Kidney (tissue), 14 donors: ENCODE data around the gene C2CD2. TPM values are rescaled to one million over a fixed set of nuclear protein-coding genes. Genes with fewer than 3 reads are reported as not detected.

Experiments used
- DNase-seq, 5 donors: peaks; one replicate each; pipeline ENCODE4 v3.0.0-alpha.2; 2013 to 2020
- FAIRE-seq: peaks from 2 replicates; lab custom pipeline; 2012; peaks lifted over from hg19 to GRCh38; lab: Jason Lieb, UNC
- H3K27ac ChIP-seq, 2 donors: one replicate each; pipeline ENCODE4 v1.7.0; 2013; ENCODE audit warnings: low read depth in 2 of 2, low read length in 2 of 2, inconsistent platforms in 1 of 2
- H3K27me3 ChIP-seq: one replicate; pipeline ENCODE4 v1.7.1; 2013; ENCODE audit warnings: low read length, inconsistent platforms; ENCODE audit not compliant: control insufficient read depth, insufficient read depth
- H3K36me3 ChIP-seq, 3 donors: one replicate each; pipeline versions ENCODE4 v1.7.0 to v1.7.1; 2013; ENCODE audit warnings: low read length in 3 of 3, control low read depth in 1 of 3, inconsistent platforms in 1 of 3; ENCODE audit not compliant: insufficient read depth in 3 of 3, control insufficient read depth in 2 of 3
- H3K4me1 ChIP-seq, 3 donors: one replicate each; pipeline versions ENCODE4 v1.7.0 to v1.7.1; 2013; ENCODE audit warnings: low read length in 3 of 3, inconsistent platforms in 1 of 3, low read depth in 1 of 3; ENCODE audit not compliant: control insufficient read depth in 2 of 3, insufficient read depth in 2 of 3
- H3K4me3 ChIP-seq, 3 donors: one replicate each; pipeline versions ENCODE4 v1.7.0 to v1.8.1; 2013; ENCODE audit warnings: low read length in 3 of 3, control low read depth in 1 of 3, inconsistent platforms in 1 of 3
- H3K9ac ChIP-seq, 3 donors: one replicate each; pipeline versions ENCODE4 v1.7.0 to v1.7.1; 2013; ENCODE audit warnings: low read length in 3 of 3, control low read depth in 1 of 3, inconsistent platforms in 1 of 3
- H3K9me3 ChIP-seq, 3 donors: one replicate each; pipeline versions ENCODE4 v1.7.0 to v1.7.1; 2013; ENCODE audit warnings: low read length in 3 of 3, control low read depth in 1 of 3, inconsistent platforms in 1 of 3; ENCODE audit not compliant: control insufficient read depth in 2 of 3, insufficient read depth in 1 of 3
- CTCF ChIP-seq: IDR thresholded peaks from 3 replicates; pipeline ENCODE4 v1.5.1; 2012; ENCODE audit warnings: mild to moderate bottlenecking, moderate library complexity, borderline replicate concordance; ENCODE audit not compliant: insufficient read depth; ENCODE audit errors: extremely low read depth
- intact Hi-C: fragments of 100-400 bp; cut with DNase I; formaldehyde crosslinking; loops from one replicate; pipeline ENCODE4 v1.11.1; 2022
- polyA plus RNA-seq: library from polyadenylated mRNA; stranded (reverse); fragments of 350-450 nt; fragmentation: Illumina TruSeq; extraction: RNeasy Lipid Tissue Mini Kit (QIAGEN cat#74804); gene quantifications from one replicate; pipeline ENCODE4 v1.2.3, GENCODE V29; 2014; ENCODE audit warnings: low read depth, low replicate concordance; ENCODE audit not compliant: insufficient read depth
- total RNA-seq: library from RNA; stranded (reverse); fragmentation: NEBNext Ultra II Directional; extraction: Animal tissue kit (Norgen Biotek cat#: 25700); gene quantifications from one replicate; pipeline ENCODE4 v1.2.1, GENCODE V29; 2021
- donor health status: control.
- donor health status: control.
- donor health status: control.
- donor health status: control.
- donor health status: control.
- donor health status: DM: yes; HTN: yes; CAD: no.
- donor health status: Normal renal cell carcinoma (clear cell type).

The C2CD2 gene
- total and polyA plus RNA-seq, 2 donors from 2014 or later: 7.6 to 25.6 TPM

- intact Hi-C loops: no loop called here
- DNase-seq (no peak), FAIRE-seq (no peak)
- Histone ChIP-seq H3K9me3 (peaks cover 0 to 4% (median 0%) of the 10 kb centered on the region in 3 donors), H3K36me3 (no peaks in the 10 kb centered on the region), H3K27ac (no peak overlapping the region), H3K4me3 (no peak overlapping the region), H3K27me3 (no peaks in the 10 kb centered on the region), H3K4me1 (no peaks in the 10 kb centered on the region), H3K9ac (no peak overlapping the region)
- no peak for TF ChIP-seq CTCF
These were observed 20.9 kb upstream of the C2CD2 start for GRCh38 chr21:41974752-41975053.

GRCh38 chr21:41973861-41974751 is 20.3 kb upstream of the C2CD2 start:
- TF ChIP-seq CTCF: no peak
- no peak for FAIRE-seq
- H3K27ac ChIP-seq: no peak overlapping the region

GRCh38 chr21:41973427-41973831 is 19.6 kb upstream of the C2CD2 start:
- Histone ChIP-seq H3K4me3 (no peak overlapping the region), H3K27ac (no peak overlapping the region), H3K27me3 (no peaks in the 10 kb centered on the region), H3K9ac (no peak overlapping the region), H3K9me3 (no peaks in the 10 kb centered on the region), H3K36me3 (no peaks in the 10 kb centered on the region), H3K4me1 (peaks cover 0 to 4% (median 0%) of the 10 kb centered on the region in 3 donors)
- FAIRE-seq: no peak
- peak in 1 of 5 donors; percentile 72 for DNase-seq
- no peak for TF ChIP-seq CTCF
- intact Hi-C loops: no loop called here

More at GRCh38 chr21:41973861-41974751, 20.3 kb upstream of the C2CD2 start:
- Histone ChIP-seq H3K36me3 (no peaks in the 10 kb centered on the region), H3K27me3 (no peaks in the 10 kb centered on the region), H3K9me3 (no peaks in the 10 kb centered on the region), H3K4me1 (no peaks in the 10 kb centered on the region), H3K9ac (no peak overlapping the region), H3K4me3 (no peak overlapping the region)
- intact Hi-C loops: no loop called here
- DNase-seq: peak in 2 of 5 donors; percentile 59 to 73
